Activated CD4-positive, alpha-beta memory T cell treated with anti-CD3 and anti-CD28 coated beads, Interleukin-2, amount 10 ng/mL, durations not matched to agents 7 days and 5 days (primary cell): ENCODE measurements around the gene SH3D19. TPM values are rescaled to one million over a fixed set of nuclear protein-coding genes. Genes with fewer than 3 reads are reported as not detected.
"Not testable (repeated sequence)": the region's sequence is repeated elsewhere in the genome, so short reads cannot be mapped to it uniquely, and the experiment has no call there.

Experiments
- CTCF ChIA-PET: fragments of 350-600 bp; sonication (Branson Sonifier 250); formaldehyde crosslinking; loops from one replicate; lab custom pipeline; 2021; ENCODE audit warnings: antibody characterized with exemption, inconsistent platforms; lab: Charles Lee
- POLR2A ChIA-PET: fragments of 350-600 bp; sonication (Branson Sonifier 250); formaldehyde crosslinking; loops from one replicate; lab custom pipeline; 2021; ENCODE audit warnings: antibody characterized with exemption; lab: Charles Lee
- DNase-seq: peaks from one replicate; pipeline ENCODE4 v3.0.0-alpha.2; 2020
- H3K27ac Mint-ChIP-seq: one replicate; pipeline ENCODE4 v1.8.0; 2021; ENCODE audit warnings: mild to moderate bottlenecking, mixed read lengths
- H3K27me3 Mint-ChIP-seq: one replicate; pipeline ENCODE4 v1.8.0; 2021; ENCODE audit warnings: mixed read lengths
- H3K36me3 Mint-ChIP-seq: one replicate; pipeline ENCODE4 v1.8.0; 2021; ENCODE audit warnings: low read depth, mixed read lengths
- H3K4me1 Mint-ChIP-seq: one replicate; pipeline ENCODE4 v1.8.0; 2021; ENCODE audit warnings: mixed read lengths
- H3K4me3 Mint-ChIP-seq: one replicate; pipeline ENCODE4 v1.8.0; 2021; ENCODE audit warnings: mild to moderate bottlenecking, mixed read lengths
- H3K9me3 Mint-ChIP-seq: one replicate; pipeline ENCODE4 v1.8.0; 2021; ENCODE audit warnings: mixed read lengths
- total RNA-seq, 2 experiments: library from RNA; stranded (reverse); gene quantifications; one replicate each; pipeline ENCODE4 v1.2.3, GENCODE V29; 2021

Gene SH3D19
- total RNA-seq, 2 experiments from 2014 or later: not detected

DNA sequence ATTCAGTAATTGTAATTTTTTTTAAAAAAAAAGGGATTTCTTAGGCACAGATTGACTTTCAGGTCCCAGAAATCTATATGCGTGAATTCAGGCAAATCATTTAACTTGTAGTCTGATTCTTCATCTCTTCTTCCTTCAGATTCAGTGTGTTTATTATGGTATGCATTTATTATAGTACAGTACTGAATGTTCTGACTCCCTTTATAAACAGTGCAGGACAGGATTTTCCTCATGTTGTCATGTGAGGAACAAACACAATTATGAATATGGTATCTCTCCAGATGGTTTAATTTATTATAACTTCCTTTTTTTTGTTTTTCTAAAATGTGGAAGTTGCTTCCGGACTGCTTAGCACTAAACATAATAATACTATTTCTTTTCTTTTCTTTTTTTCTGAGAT lies 171.8 kb downstream of the SH3D19 start:
- ChIA-PET POLR2A (no interaction called here), CTCF (no interaction called here)
- Mint-ChIP-seq H3K27me3 (peaks cover 17% of the 10 kb centered on the region), H3K4me1 (peaks cover 3% of the 10 kb centered on the region), H3K9me3 (no peaks in the 10 kb centered on the region), H3K27ac (no peak overlapping the region), H3K36me3 (no peaks in the 10 kb centered on the region), H3K4me3 (no peak overlapping the region)
- DNase-seq: no peak

DNA sequence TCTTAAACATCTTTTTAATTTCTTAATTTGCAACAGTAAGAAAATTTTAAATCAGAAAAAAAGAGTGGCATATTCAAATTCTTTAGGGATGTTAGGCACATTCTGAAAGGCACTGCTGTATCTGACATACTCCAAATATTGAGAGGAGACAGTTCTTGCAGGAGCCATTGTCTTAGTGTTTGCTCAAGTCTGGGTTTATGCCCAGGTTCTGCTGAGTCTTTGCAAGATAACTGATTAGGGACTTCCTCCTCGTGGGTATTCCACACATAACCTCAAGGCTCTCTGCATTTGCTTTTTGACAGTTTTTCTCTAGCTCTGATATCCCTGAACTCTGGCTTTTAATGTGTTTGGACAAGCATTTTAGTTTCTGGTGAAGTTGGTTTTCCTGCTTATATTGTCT lies 173.4 kb downstream of the SH3D19 start:
- H3K27ac Mint-ChIP-seq: no peak overlapping the region
- peaks cover 3% of the 10 kb centered on the region for H3K4me1 Mint-ChIP-seq
- POLR2A ChIA-PET: no interaction called here
- H3K27me3 Mint-ChIP-seq: peaks cover 13% of the 10 kb centered on the region
- no peaks in the 10 kb centered on the region for H3K9me3 Mint-ChIP-seq
- no peak for DNase-seq
- H3K4me3 Mint-ChIP-seq: no peak overlapping the region
- no peaks in the 10 kb centered on the region for H3K36me3 Mint-ChIP-seq
- CTCF ChIA-PET: no interaction called here

- no peak overlapping the region for H3K4me3 Mint-ChIP-seq
- H3K27ac Mint-ChIP-seq: no peak overlapping the region
- peaks cover 6% of the 10 kb centered on the region for H3K27me3 Mint-ChIP-seq
- POLR2A ChIA-PET: no interaction called here
- H3K9me3 Mint-ChIP-seq: no peaks in the 10 kb centered on the region
- no peak for DNase-seq
- CTCF ChIA-PET: no interaction called here
- peaks cover 3% of the 10 kb centered on the region for H3K4me1 Mint-ChIP-seq
- H3K36me3 Mint-ChIP-seq: no peaks in the 10 kb centered on the region
These were observed 174.4 kb downstream of the SH3D19 start for GRCh38 chr4:151150821-151151580.

- no peaks in the 10 kb centered on the region for H3K36me3 Mint-ChIP-seq
- peaks cover 6% of the 10 kb centered on the region for H3K27me3 Mint-ChIP-seq
- H3K4me1 Mint-ChIP-seq: peaks cover 3% of the 10 kb centered on the region
- ChIA-PET CTCF (no interaction called here), POLR2A (no interaction called here)
- H3K9me3 Mint-ChIP-seq: no peaks in the 10 kb centered on the region
- no peak for DNase-seq
- no peak overlapping the region for H3K27ac Mint-ChIP-seq
- no peak overlapping the region for H3K4me3 Mint-ChIP-seq
These were observed 177.1 kb downstream of the SH3D19 start for GRCh38 chr4:151148261-151148660.

DNA sequence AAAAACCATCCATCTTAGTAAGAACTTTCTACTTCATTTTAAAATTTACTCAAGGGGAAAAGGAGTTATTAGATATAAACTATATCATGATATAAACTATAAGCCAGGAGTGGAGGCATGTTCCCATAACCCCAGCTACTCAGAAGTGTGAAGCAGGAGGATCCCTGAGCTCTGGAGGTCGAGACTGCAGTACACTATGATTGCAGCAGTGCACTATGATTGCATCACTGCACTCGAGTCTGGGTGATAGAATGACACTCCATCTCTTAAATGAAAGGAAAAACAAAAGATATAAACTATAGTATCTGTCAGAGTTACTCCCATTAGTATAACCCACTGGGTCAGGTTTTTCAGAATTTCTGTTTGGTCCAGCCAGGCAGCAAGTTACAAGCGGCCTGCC lies 178.4 kb downstream of the SH3D19 start:
- Mint-ChIP-seq H3K36me3 (no peaks in the 10 kb centered on the region), H3K27me3 (peaks cover 6% of the 10 kb centered on the region), H3K27ac (no peak overlapping the region), H3K9me3 (no peaks in the 10 kb centered on the region), H3K4me1 (peaks cover 3% of the 10 kb centered on the region), H3K4me3 (no peak overlapping the region)
- POLR2A ChIA-PET: no interaction called here
- CTCF ChIA-PET: no interaction called here
- no peak for DNase-seq

GRCh38 chr4:151144329-151145072 lies 180.9 kb downstream of the SH3D19 start:
- ChIA-PET POLR2A (no interaction called here), CTCF (interaction anchor here (1.6 kb wide), 1 partner anchor 18 kb away, joined by 5 read pairs; no protein-coding TSS in a partner anchor)
- Mint-ChIP-seq H3K4me3 (no peak overlapping the region), H3K27me3 (no peaks in the 10 kb centered on the region), H3K27ac (no peak overlapping the region), H3K4me1 (no peaks in the 10 kb centered on the region), H3K36me3 (no peaks in the 10 kb centered on the region), H3K9me3 (no peaks in the 10 kb centered on the region)
- DNase-seq: no peak

DNA sequence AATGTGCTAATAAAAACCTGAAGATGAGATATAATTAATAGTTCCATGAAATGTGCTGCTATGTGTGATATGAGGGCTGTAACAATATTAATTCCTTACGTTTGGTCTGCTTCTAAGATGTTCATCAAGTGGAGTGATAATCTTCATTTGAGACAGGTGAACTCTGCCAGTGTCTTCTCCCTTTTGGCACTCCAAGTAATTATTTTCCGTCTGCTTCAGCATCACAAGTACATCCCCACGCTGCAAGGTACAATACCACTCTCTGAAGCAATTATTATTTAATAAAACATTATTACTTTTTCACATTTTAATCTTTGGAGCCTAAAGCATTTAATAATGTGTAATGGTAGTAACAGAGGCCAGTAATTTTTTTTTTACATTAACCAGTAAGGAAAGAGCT lies 181.6 kb downstream of the SH3D19 start:
- POLR2A ChIA-PET: no interaction called here
- Mint-ChIP-seq H3K36me3 (no peaks in the 10 kb centered on the region), H3K9me3 (no peaks in the 10 kb centered on the region), H3K4me1 (no peaks in the 10 kb centered on the region), H3K4me3 (no peak overlapping the region), H3K27ac (no peak overlapping the region), H3K27me3 (no peaks in the 10 kb centered on the region)
- DNase-seq: no peak
- CTCF ChIA-PET: interaction anchor here (1.6 kb wide), 1 partner anchor 19 kb away, joined by 5 read pairs; no protein-coding TSS in a partner anchor

GRCh38 chr4:151143162-151143561 lies 182.2 kb downstream of the SH3D19 start:
- no peaks in the 10 kb centered on the region for H3K4me1 Mint-ChIP-seq
- H3K36me3 Mint-ChIP-seq: no peaks in the 10 kb centered on the region
- no peak overlapping the region for H3K27ac Mint-ChIP-seq
- CTCF ChIA-PET: no interaction called here
- H3K27me3 Mint-ChIP-seq: no peaks in the 10 kb centered on the region
- H3K9me3 Mint-ChIP-seq: no peaks in the 10 kb centered on the region
- DNase-seq: no peak
- H3K4me3 Mint-ChIP-seq: no peak overlapping the region
- POLR2A ChIA-PET: interaction anchor here (0.6 to 0.7 kb wide), 2 partner anchors 29 to 140 kb away, joined by 3 to 4 read pairs; no protein-coding TSS in a partner anchor

- ChIA-PET CTCF (no interaction called here), POLR2A (interaction anchor here (0.6 to 0.7 kb wide), 2 partner anchors 28 to 140 kb away, joined by 3 to 4 read pairs; no protein-coding TSS in a partner anchor)
- Mint-ChIP-seq H3K9me3 (no peaks in the 10 kb centered on the region), H3K27ac (no peak overlapping the region), H3K4me3 (no peak overlapping the region), H3K27me3 (no peaks in the 10 kb centered on the region), H3K36me3 (no peaks in the 10 kb centered on the region), H3K4me1 (no peaks in the 10 kb centered on the region)
- no peak for DNase-seq
These were observed 182.6 kb downstream of the SH3D19 start for GRCh38 chr4:151142758-151143157.

DNA sequence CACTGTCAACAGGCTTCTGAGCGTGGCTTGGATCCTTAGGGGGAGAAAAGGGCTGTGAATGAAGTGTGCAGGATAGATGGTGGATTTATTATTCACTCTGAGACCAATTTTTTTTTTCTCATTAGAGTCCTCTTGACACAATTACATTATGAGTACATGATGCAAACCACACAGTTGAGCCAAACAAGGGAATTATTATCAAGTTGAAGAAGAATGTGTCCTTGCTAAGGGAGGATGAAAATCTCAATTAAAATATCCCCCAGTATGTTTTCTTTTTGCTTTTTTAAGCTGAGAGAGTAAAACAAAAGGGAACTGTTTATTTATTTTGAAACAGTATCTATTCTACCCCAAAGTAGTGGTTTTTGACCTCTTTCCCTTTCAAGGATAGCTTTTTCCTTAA lies 185.6 kb downstream of the SH3D19 start:
- no peaks in the 10 kb centered on the region for H3K4me1 Mint-ChIP-seq
- ChIA-PET POLR2A (no interaction called here), CTCF (no interaction called here)
- H3K36me3 Mint-ChIP-seq: no peaks in the 10 kb centered on the region
- H3K9me3 Mint-ChIP-seq: no peaks in the 10 kb centered on the region
- DNase-seq: no peak
- no peak overlapping the region for H3K4me3 Mint-ChIP-seq
- no peaks in the 10 kb centered on the region for H3K27me3 Mint-ChIP-seq
- no peak overlapping the region for H3K27ac Mint-ChIP-seq

GRCh38 chr4:151136048-151136447 lies 189.4 kb downstream of the SH3D19 start:
- DNase-seq, CTCF ChIA-PET, H3K36me3 Mint-ChIP-seq, H3K27ac Mint-ChIP-seq, H3K27me3 Mint-ChIP-seq, POLR2A ChIA-PET, H3K4me1 Mint-ChIP-seq, H3K9me3 Mint-ChIP-seq, H3K4me3 Mint-ChIP-seq: not testable (repeated sequence)

GRCh38 chr4:151133311-151133710 lies 192.1 kb downstream of the SH3D19 start:
- Mint-ChIP-seq H3K4me3 (no peak overlapping the region), H3K4me1 (no peaks in the 10 kb centered on the region), H3K27me3 (no peaks in the 10 kb centered on the region), H3K36me3 (no peaks in the 10 kb centered on the region), H3K27ac (no peak overlapping the region), H3K9me3 (no peaks in the 10 kb centered on the region)
- no peak for DNase-seq
- ChIA-PET POLR2A (no interaction called here), CTCF (no interaction called here)

- H3K4me1 Mint-ChIP-seq: no peaks in the 10 kb centered on the region
- H3K27ac Mint-ChIP-seq: no peak overlapping the region
- no peak for DNase-seq
- no peaks in the 10 kb centered on the region for H3K36me3 Mint-ChIP-seq
- POLR2A ChIA-PET: no interaction called here
- no peaks in the 10 kb centered on the region for H3K9me3 Mint-ChIP-seq
- H3K27me3 Mint-ChIP-seq: no peaks in the 10 kb centered on the region
- CTCF ChIA-PET: no interaction called here
- H3K4me3 Mint-ChIP-seq: no peak overlapping the region
These were observed 195.6 kb downstream of the SH3D19 start for GRCh38 chr4:151129796-151130195.
